Stimulated activated CD4-positive, alpha-beta T cell treated with anti-CD3 and anti-CD28 coated beads, Interleukin-1b, Interleukin-23, amount 100 ng/mL, for 48 hours (primary cell): ENCODE results near the gene LYVE1.

Experiments
- DNase-seq: peaks from one replicate; pipeline ENCODE4 v3.0.0-alpha.2; 2020

The LYVE1 gene

DNA sequence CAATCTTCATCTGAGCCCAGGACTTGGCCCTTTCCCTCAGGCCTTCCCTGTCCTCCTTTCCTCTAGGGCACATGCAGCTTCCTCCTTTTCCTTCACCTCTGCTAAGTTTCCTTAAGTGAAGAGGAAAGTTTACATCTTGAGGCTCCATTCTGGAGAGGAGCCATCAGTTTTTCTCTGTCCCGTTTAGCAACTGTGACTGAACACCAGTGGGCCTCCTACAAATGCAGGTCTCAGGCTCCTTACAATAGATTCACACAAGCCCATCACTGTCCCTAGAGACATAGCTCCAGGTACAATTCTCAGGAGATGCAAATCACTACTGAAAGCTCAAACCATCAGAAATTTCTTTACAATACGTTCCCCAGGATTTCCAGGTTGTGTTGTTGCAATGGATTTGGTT is 23.3 kb upstream of the LYVE1 start:
- no peak for DNase-seq

GRCh38 chr11:10590218-10590915 is 21.9 kb upstream of the LYVE1 start:
- DNase-seq = no peak

GRCh38 chr11:10588904-10589303 is 20.4 kb upstream of the LYVE1 start:
- DNase-seq = no peak

DNA sequence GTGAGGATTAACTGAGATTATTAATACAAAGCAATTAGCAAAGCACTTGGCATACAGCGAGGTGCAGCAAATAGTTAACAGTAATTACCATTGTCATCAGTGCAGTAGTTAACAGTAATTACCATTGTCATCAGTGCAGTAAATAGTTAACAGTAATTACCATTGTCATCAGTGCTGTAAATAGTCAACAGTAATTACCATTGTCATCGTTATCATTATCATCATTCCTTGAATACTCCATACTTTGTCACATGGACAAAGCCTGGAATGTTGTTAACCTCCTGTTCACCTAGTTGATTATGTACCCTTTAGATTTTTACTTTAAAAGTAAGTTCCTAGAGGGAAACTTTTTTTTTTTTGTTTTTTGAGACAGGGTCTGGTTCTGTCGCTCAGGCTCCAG is 19.5 kb upstream of the LYVE1 start:
- no peak for DNase-seq

GRCh38 chr11:10587388-10587787 is 18.9 kb upstream of the LYVE1 start:
- no peak for DNase-seq

DNA sequence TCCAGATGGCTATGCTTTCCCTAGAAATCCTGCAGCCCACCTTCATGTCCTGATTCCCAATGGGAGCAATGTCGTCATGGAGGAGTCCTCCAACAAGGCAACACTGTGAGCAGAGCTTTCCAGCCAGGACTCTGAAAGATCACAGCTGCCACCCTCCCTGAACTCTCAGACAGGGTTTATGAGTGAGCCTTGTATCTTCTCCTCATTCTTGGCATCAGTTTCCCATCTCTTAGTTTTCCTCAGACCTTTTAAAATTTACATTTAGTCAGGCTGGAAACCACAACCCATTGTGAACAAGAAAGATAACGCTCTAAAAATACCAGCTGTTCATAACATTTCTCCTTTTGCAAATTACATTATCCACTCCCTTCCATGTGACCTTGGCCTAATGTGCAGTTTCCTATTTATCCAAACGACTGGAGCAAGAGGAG is 15.6 kb upstream of the LYVE1 start:
- DNase-seq = no peak

- no peak for DNase-seq
Measured at GRCh38 chr11:10581481-10582019, 13.1 kb upstream of the LYVE1 start.

- no peak for DNase-seq
Measured at GRCh38 chr11:10580623-10581022, 12.2 kb upstream of the LYVE1 start.

GRCh38 chr11:10579700-10580099 is 11.2 kb upstream of the LYVE1 start:
- DNase-seq = no peak

- no peak for DNase-seq
Measured at GRCh38 chr11:10576035-10576398, 7.6 kb upstream of the LYVE1 start.

- DNase-seq = no peak
Measured at GRCh38 chr11:10575346-10576034, 7.0 kb upstream of the LYVE1 start.

DNA sequence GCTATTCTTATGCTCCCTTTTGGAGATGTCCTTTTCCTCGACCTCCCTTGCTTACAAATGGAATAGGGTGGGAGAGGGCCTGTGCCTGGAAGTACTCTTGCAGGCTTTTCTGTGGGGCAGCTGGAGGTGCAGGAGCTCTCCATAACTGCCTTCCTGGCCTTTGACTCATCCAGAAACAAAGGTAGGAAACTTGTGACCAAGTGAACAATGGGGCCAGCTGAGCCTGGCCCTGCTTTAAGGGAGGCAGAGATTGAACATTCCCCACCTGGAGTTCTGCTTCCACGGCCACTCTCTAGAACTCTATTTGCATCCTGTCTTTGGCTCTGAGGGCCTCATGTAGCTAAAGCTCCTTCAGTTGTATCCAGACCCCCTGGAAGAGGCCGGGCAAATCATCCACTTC is 5.1 kb upstream of the LYVE1 start:
- no peak for DNase-seq

DNA sequence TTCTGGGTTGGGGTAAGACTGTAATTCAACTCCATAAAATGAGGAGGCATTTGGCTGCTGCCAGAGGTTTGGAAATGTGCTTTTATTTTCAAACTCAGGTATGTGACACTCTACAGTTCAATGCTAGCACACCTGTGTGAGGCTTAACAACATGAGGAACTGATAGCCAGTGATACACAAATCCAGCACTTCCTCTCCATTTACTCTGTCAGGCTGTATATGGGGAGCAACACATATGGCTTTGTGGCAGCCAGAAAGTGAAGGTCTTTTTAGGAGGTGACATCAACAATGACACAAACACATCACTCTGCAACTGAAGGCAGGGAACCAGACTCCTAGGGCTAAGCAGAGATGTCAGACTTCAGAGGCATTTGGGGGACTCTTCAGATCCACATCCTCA is 4.6 kb upstream of the LYVE1 start:
- no peak for DNase-seq

DNA sequence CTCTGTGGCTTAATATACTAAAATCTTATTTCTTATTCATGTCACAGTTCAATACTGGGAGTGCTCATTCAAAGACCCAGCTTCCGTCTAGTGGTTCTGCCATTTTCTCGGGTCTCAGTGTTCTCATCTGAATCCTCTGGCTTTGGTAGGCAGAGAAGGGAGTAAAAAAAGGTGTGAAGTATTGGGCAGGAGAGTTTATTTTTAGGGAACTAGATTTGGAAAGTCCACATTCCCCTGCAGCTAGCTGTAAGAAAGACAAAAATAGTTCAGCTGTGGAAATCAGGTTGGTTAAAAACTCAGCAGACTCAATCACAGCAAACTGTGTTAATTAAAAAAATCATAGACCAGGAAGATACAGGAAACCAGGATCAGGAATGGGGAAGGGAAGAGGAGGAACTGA is 4.1 kb upstream of the LYVE1 start:
- DNase-seq = no peak

GRCh38 chr11:10567446-10567845 is 1.0 kb downstream of the LYVE1 start:
- no peak for DNase-seq

DNA sequence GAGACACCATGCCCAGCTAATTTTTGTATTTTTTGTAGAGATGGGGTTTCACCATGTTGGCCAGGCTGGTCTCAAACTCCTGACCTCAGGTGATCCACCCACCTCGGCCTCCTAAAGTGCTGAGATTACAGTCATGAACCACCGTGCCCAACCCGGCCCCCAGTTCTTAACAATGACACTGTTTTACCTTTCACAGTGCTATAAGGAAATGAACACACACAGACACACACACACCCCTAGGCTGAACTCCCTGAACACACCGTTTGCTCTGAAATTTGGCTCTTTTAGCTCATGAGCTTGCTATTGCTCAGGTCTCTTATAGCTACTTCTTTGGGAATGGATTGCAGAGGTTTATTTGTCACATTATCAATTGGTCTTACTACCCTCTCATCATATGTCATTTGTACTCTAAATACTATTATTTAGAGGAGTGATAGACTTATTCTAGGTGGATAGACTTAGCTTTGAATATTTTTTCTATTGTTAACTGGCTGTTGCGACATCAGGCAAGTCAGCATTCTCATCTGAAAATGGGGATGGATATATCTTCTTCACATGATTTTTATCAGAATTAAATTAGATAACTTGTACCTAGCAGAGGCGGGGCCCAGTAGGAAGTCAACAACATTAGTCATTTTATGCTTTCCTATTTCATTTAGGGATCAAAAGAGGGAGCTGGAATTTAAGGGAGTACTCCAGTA is 2.1 kb downstream of the LYVE1 start:
- DNase-seq = no peak

- no peak for DNase-seq
Measured at GRCh38 chr11:10565493-10565892, 3.0 kb downstream of the LYVE1 start.

DNA sequence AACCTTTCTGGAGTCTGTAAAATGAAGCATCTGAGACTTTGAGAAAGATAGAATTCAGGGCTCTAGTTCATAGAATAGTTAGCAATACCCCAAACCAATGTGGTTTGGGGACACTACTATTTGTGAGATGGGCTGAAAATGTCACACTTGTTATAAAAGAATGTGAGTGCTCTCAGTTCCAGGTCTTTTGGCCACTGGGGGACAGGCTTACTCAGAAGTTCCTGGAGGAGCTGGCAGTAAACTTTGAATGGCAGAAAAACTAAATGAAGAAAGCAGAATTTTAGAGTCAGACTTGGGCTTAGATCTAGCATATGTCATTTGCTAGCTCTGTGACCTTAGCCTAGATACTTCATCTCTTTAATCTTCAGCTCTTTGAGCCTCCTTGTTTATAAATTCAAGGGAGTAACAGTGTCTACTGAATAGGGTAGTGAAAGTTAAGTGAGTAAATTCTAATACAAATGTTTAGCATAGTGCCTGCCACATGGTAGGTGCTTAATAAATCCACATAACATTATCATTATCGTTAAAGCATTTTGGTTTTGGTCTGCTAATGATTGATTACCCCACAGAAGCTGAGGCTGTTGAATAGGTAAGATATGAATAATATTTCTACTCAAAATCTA is 3.7 kb downstream of the LYVE1 start:
- DNase-seq = no peak

- no peak for DNase-seq
Measured at GRCh38 chr11:10564030-10564429, 4.4 kb downstream of the LYVE1 start.

DNA sequence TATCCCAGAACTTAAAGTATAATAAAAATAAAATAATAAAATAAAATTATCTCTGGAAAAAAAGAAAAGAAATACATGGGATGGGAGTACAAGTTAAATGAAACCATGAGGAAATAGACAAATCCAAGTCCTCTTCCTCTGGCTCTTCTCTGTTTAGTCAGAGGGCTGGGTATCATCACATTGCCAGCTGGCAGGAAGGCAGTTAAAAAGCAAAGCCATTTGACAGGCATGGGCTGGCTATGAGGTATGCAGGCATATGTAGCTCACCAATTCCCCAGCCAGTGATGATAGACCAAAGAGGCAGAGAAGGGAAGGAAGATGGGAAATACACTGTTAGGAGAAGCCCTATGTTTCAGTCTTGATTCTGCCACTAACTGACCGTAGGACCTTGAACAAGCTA is 6.5 kb downstream of the LYVE1 start:
- DNase-seq = no peak

- no peak for DNase-seq
Measured at GRCh38 chr11:10561043-10561818, 7.2 kb downstream of the LYVE1 start.

DNA sequence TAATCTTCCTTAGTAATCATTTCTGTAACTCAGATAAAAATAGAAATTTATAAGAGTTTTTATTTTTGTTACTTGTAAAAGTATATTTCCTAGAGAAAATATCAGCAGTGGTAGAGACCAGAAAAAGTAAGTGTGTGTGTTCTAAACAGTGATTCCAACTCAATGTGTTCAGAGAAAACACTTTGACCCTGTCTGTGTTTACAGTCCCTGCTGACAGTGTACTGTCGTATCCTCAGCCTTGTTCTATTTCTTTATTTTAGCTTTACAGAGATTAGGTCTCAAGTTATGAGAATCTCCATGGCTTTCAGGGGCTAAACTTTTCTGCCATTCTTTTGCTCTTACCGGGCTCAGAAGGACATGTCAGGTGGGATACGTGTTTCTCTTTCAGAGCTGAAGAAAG is 10.2 kb downstream of the LYVE1 start:
- DNase-seq = no peak

DNA sequence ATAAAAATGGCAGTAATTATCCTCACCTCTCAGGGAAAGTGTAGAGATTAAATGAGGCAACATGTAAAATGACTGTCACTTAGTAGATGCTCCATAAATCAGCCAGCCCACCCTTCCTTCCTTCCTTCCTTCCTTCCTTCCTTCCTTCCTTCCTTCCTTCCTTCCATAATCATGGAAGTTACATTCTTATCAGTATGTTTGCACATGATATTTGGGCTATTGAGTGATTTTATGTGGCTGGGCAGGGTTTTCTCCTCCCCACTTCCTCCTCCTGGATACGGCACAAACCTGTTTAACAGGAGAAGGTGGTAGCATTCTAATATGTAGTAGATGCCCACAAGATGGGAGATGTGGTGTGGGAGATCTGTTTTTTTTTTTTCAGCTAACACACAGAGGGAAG is 11.9 kb downstream of the LYVE1 start:
- no peak for DNase-seq
